IMR-90 (cell line): Measurements from ENCODE around the gene GLT1D1.

Experiments used
- BHLHE40 ChIP-seq: fragments of 150-350 bp; IDR thresholded peaks from 2 replicates; pipeline ENCODE4 v1.6.1; 2016; ENCODE audit warnings: mild to moderate bottlenecking, low read depth, low read length
- CEBPB ChIP-seq: IDR thresholded peaks from 2 replicates; pipeline ENCODE4 v1.6.1; 2012; ENCODE audit warnings: low read depth, low read length, improper control_type of control experiment
- CHD1 ChIP-seq: IDR thresholded peaks from 2 replicates; pipeline ENCODE4 v1.6.1; 2012; ENCODE audit warnings: low read depth, low read length, improper control_type of control experiment
- CTCF ChIP-seq: conservative IDR thresholded peaks from 2 replicates; pipeline ENCODE4 v1.5.1; 2012; ENCODE audit warnings: mild to moderate bottlenecking, low read depth, low read length, improper control_type of control experiment
- FOS ChIP-seq: fragments of 150-350 bp; IDR thresholded peaks from 2 replicates; pipeline ENCODE4 v1.6.1; 2016; ENCODE audit warnings: low read depth, low read length
- MAFK ChIP-seq: IDR thresholded peaks from 2 replicates; pipeline ENCODE4 v1.6.1; 2012; ENCODE audit warnings: low read depth, low read length, improper control_type of control experiment
- MXI1 ChIP-seq: IDR thresholded peaks from 2 replicates; pipeline ENCODE4 v1.6.1; 2012; ENCODE audit warnings: low read depth, mild to moderate bottlenecking, low read length, moderate library complexity, borderline replicate concordance
- NFE2L2 ChIP-seq: fragments of 150-350 bp; IDR thresholded peaks from 2 replicates; pipeline ENCODE4 v1.6.1; 2016; ENCODE audit warnings: low read depth, mild to moderate bottlenecking, low read length
- POLR2A ChIP-seq: IDR thresholded peaks from 2 replicates; pipeline ENCODE4 v1.6.1; 2012; ENCODE audit warnings: mild to moderate bottlenecking, low read depth, low read length
- RAD21 ChIP-seq: IDR thresholded peaks from 2 replicates; pipeline ENCODE4 v1.6.1; 2012; ENCODE audit warnings: low read length, improper control_type of control experiment
- RCOR1 ChIP-seq: IDR thresholded peaks from 2 replicates; pipeline ENCODE4 v1.6.1; 2012; ENCODE audit warnings: mild to moderate bottlenecking, low read length, improper control_type of control experiment; ENCODE audit not compliant: insufficient replicate concordance
- RFX5 ChIP-seq: IDR thresholded peaks from 2 replicates; pipeline ENCODE4 v1.8.0; 2012; ENCODE audit warnings: low read depth, mild to moderate bottlenecking, low read length, moderate library complexity
- SMC3 ChIP-seq: fragments of 150-350 bp; IDR thresholded peaks from 2 replicates; pipeline ENCODE4 v1.6.1; 2016; ENCODE audit warnings: low read depth, mild to moderate bottlenecking, antibody characterized with exemption, low read length, moderate library complexity
- USF2 ChIP-seq: fragments of 150-350 bp; IDR thresholded peaks from 2 replicates; pipeline ENCODE4 v1.6.1; 2017; ENCODE audit warnings: mild to moderate bottlenecking, antibody characterized with exemption, low read length, low read depth

- TF ChIP-seq SMC3 (no peak), POLR2A (no peak), CTCF (no peak), CEBPB (no peak), RAD21 (no peak), BHLHE40 (no peak), NFE2L2 (no peak), MXI1 (no peak), FOS (no peak), RFX5 (no peak), USF2 (no peak), MAFK (no peak), CHD1 (no peak), RCOR1 (no peak)
Observed at GRCh38 chr12:128829861-128830504, 23.3 kb upstream of the GLT1D1 start.
